HepG2 (cell line): ENCODE measurements around the gene SYNGR2. TPM values are rescaled to one million over a fixed set of nuclear protein-coding genes. Genes with fewer than 3 reads are reported as not detected.

Source experiments
- ARID4A ChIP-seq: sonication (generic); formaldehyde crosslinking; IDR thresholded peaks from 2 replicates; pipeline ENCODE4 v1.5.0; 2020; ENCODE audit warnings: mild to moderate bottlenecking, missing genetic modification reagents, borderline replicate concordance
- BRCA1 ChIP-seq: sonication (generic); formaldehyde crosslinking; IDR thresholded peaks from 2 replicates; pipeline ENCODE4 v1.4.0; 2020; ENCODE audit warnings: missing genetic modification reagents
- CBFB ChIP-seq: sonication (generic); formaldehyde crosslinking; IDR thresholded peaks from 2 replicates; pipeline ENCODE4 v1.4.0; 2020; ENCODE audit warnings: missing genetic modification reagents
- CBX5 ChIP-seq: sonication (generic); formaldehyde crosslinking; IDR thresholded peaks from 2 replicates; pipeline ENCODE4 v1.4.0; 2020; ENCODE audit warnings: missing genetic modification reagents, borderline replicate concordance
- DPF2 ChIP-seq: sonication (generic); formaldehyde crosslinking; IDR thresholded peaks from 2 replicates; pipeline ENCODE4 v1.4.0; 2020; ENCODE audit warnings: mild to moderate bottlenecking, low read depth, missing genetic modification reagents, borderline replicate concordance
- GLMP ChIP-seq: sonication (generic); formaldehyde crosslinking; IDR thresholded peaks from 2 replicates; pipeline ENCODE4 v1.9.0; 2021; ENCODE audit warnings: missing genetic modification reagents, mild to moderate bottlenecking, borderline replicate concordance
- HIVEP1 ChIP-seq: sonication (generic); formaldehyde crosslinking; IDR thresholded peaks from 2 replicates; pipeline ENCODE4 v1.4.0; 2020; ENCODE audit warnings: mild to moderate bottlenecking, missing genetic modification reagents
- IKZF4 ChIP-seq: sonication (generic); formaldehyde crosslinking; IDR thresholded peaks from 2 replicates; pipeline ENCODE4 v1.5.1; 2020; ENCODE audit warnings: borderline replicate concordance, mild to moderate bottlenecking, low read depth, missing genetic modification reagents; ENCODE audit errors: not compliant biosample characterization
- KDM2A ChIP-seq: sonication (generic); formaldehyde crosslinking; IDR thresholded peaks from 2 replicates; pipeline ENCODE4 v1.4.0; 2020; ENCODE audit warnings: low read depth, missing genetic modification reagents, borderline replicate concordance
- MNT ChIP-seq: fragments of 450-650 bp; IDR thresholded peaks from 2 replicates; pipeline ENCODE4 v1.6.1; 2016
- NFYC ChIP-seq: IDR thresholded peaks from 2 replicates; pipeline ENCODE4 v1.6.1; 2016; ENCODE audit warnings: missing genetic modification reagents, missing compliant biosample characterization
- NR2F2 ChIP-seq: IDR thresholded peaks from 2 replicates; pipeline ENCODE4 v1.6.1; 2012; ENCODE audit warnings: low read depth, inconsistent platforms, borderline replicate concordance
- RFXAP ChIP-seq: sonication (generic); formaldehyde crosslinking; IDR thresholded peaks from 2 replicates; pipeline ENCODE4 v1.4.0; 2020; ENCODE audit warnings: missing genetic modification reagents, borderline replicate concordance
- XBP1 ChIP-seq: sonication (generic); formaldehyde crosslinking; IDR thresholded peaks from 2 replicates; pipeline ENCODE4 v1.5.0; 2020; ENCODE audit warnings: missing genetic modification reagents
- ZNF230 ChIP-seq: sonication (generic); formaldehyde crosslinking; IDR thresholded peaks from 2 replicates; pipeline ENCODE4 v1.4.0; 2020; ENCODE audit warnings: mild to moderate bottlenecking, missing genetic modification reagents
- ZNF598 ChIP-seq: sonication (generic); formaldehyde crosslinking; IDR thresholded peaks from 2 replicates; pipeline ENCODE4 v1.5.1; 2020; ENCODE audit warnings: mild to moderate bottlenecking, missing genetic modification reagents, borderline replicate concordance
- ZNF780A ChIP-seq: sonication (generic); formaldehyde crosslinking; IDR thresholded peaks from 2 replicates; pipeline ENCODE4 v1.8.0; 2022; ENCODE audit warnings: mild to moderate bottlenecking, missing genetic modification reagents, moderate library complexity
- ZNF816 ChIP-seq: sonication (generic); formaldehyde crosslinking; IDR thresholded peaks from 2 replicates; pipeline ENCODE4 v1.8.0; 2022; ENCODE audit warnings: missing genetic modification reagents, mild to moderate bottlenecking, borderline replicate concordance
- ZNF850 ChIP-seq: sonication (generic); formaldehyde crosslinking; conservative IDR thresholded peaks from 2 replicates; pipeline ENCODE4 v1.9.0; 2021; ENCODE audit warnings: mild to moderate bottlenecking, missing genetic modification reagents
- ZSCAN20 ChIP-seq: sonication (generic); formaldehyde crosslinking; IDR thresholded peaks from 2 replicates; pipeline ENCODE4 v1.4.0; 2020; ENCODE audit warnings: missing genetic modification reagents, mild to moderate bottlenecking, borderline replicate concordance
- polyA plus RNA-seq, 8 experiments: library from polyadenylated mRNA; depleted of rRNA in 3 of 8; stranded (reverse) in 7 of 8; unstranded in 1 of 8; fragments of >200 nt; fragmentation: Illumina TruSeq in 4 of 8; extraction: Trizol in 4 of 8; gene quantifications; 2 replicates each; pipeline versions ENCODE4 v1.2.1 to v1.2.3, GENCODE V29; 2011 to 2016; ENCODE audit warnings: low read depth in 4 of 8, missing spikeins in 1 of 8, mixed read lengths in 1 of 8; ENCODE audit not compliant: insufficient read depth in 1 of 8
- total RNA-seq, 5 experiments: library from RNA; depleted of rRNA; stranded (reverse); fragments of >200 nt; fragmentation: Illumina TruSeq; extraction: Trizol; gene quantifications; 2 replicates each; pipeline ENCODE4 v1.2.3, GENCODE V29; 2016; ENCODE audit warnings: low read depth in 1 of 5

The SYNGR2 gene
- total and polyA plus RNA-seq, 2 of the 13 experiments (the other 11 are each of a cell fraction or from before 2014, with no cell fraction given), result 46.7 to 170 TPM

- peak; percentile 50 for TF ChIP-seq ARID4A (CRISPR knock-in tag)
- no peak for TF ChIP-seq ZNF780A (CRISPR knock-in tag)
- TF ChIP-seq ZNF850 (CRISPR knock-in tag), result 0 out of 2 replicates have a peak, but pooled peaks have one; percentile 38
- no peak for TF ChIP-seq MNT
- peak; percentile 17; the same call in 1 of the 2 replicates for TF ChIP-seq ZNF230 (CRISPR knock-in tag)
- no peak for TF ChIP-seq GLMP
- peak; percentile 82; the same call in 1 of the 2 replicates for TF ChIP-seq ZSCAN20 (CRISPR knock-in tag)
- peak; percentile 71; the same call in 1 of the 2 replicates for TF ChIP-seq XBP1 (CRISPR knock-in tag)
- TF ChIP-seq RFXAP (CRISPR knock-in tag), result no peak
- peak; percentile 78 for TF ChIP-seq IKZF4 (CRISPR knock-in tag)
- no peak for TF ChIP-seq ZNF598 (CRISPR knock-in tag)
- TF ChIP-seq HIVEP1 (CRISPR knock-in tag), result peak; percentile 89
- TF ChIP-seq BRCA1 (CRISPR knock-in tag), result peak; percentile 63; the same call in 1 of the 2 replicates
- TF ChIP-seq NR2F2, result no peak
- no peak; the same call in 1 of the 2 replicates for TF ChIP-seq NFYC (CRISPR knock-in tag)
- TF ChIP-seq CBX5, result no peak
- no peak for TF ChIP-seq ZNF816 (CRISPR knock-in tag)
- peak; percentile 1; the same call in 1 of the 2 replicates for TF ChIP-seq KDM2A
- peak; percentile 84 for TF ChIP-seq DPF2 (CRISPR knock-in tag)
- no peak for TF ChIP-seq CBFB (CRISPR knock-in tag)
Observed at GRCh38 chr17:78144736-78145641, 23.4 kb upstream of the SYNGR2 start (continued).
